ENCODE data around the gene ALG14.

- no peak for TF ChIP-seq CTCF (IDR thresholded peaks at IDR 0.05)
- peak in 1 of 2 donors; percentile 78 for TF ChIP-seq POLR2AphosphoS5 (IDR thresholded peaks at IDR 0.05; ENCODE audit: insufficient read depth in 1 of 2, low read depth in 1 of 2)
- no peak for TF ChIP-seq POLR2A (IDR thresholded peaks at IDR 0.05)
Measured at GRCh38 chr1:95023399-95024043, 49.2 kb downstream of the ALG14 start.
